GM23338 (cell line): ENCODE measurements around the gene COL4A1. TPM values are rescaled to one million over a fixed set of nuclear protein-coding genes. Genes with fewer than 3 reads are reported as not detected.

Experiments
- ATAC-seq: fragments of 200-7000 bp; cut with Tn5 transposase; 3 replicates; pipeline ENCODE4 v1.9.1; 2020
- DNase-seq: peaks from one replicate; pipeline ENCODE4 v3.0.0-alpha.2; 2015; ENCODE audit warnings: low spot score
- H2AFZ ChIP-seq: fragments of 200-600 bp; sonication (generic); 2 replicates; pipeline ENCODE4 v1.8.0; 2016; ENCODE audit warnings: antibody characterized with exemption, mild to moderate bottlenecking, moderate library complexity
- H3F3A ChIP-seq: fragments of 200-600 bp; sonication (generic); replicated peaks from 2 replicates; pipeline ENCODE4 v1.8.0; 2017; ENCODE audit warnings: antibody characterized with exemption, mixed run types, low read depth
- H3K27ac ChIP-seq: fragments of 200-600 bp; sonication (generic); 2 replicates; pipeline ENCODE4 v1.6.1; 2016; ENCODE audit warnings: low read depth
- H3K27me3 ChIP-seq: fragments of 200-600 bp; sonication (generic); 2 replicates; pipeline ENCODE4 v1.8.0; 2016; ENCODE audit warnings: mild to moderate bottlenecking, mixed run types, moderate library complexity; ENCODE audit not compliant: insufficient read depth
- H3K36me3 ChIP-seq: fragments of 200-600 bp; sonication (generic); 2 replicates; pipeline ENCODE4 v1.8.0; 2016; ENCODE audit warnings: mild to moderate bottlenecking; ENCODE audit not compliant: insufficient read depth
- H3K4me1 ChIP-seq: fragments of 200-600 bp; sonication (generic); 2 replicates; pipeline ENCODE4 v1.8.0; 2016; ENCODE audit warnings: mild to moderate bottlenecking, moderate library complexity; ENCODE audit not compliant: insufficient read depth
- H3K4me2 ChIP-seq: fragments of 200-600 bp; sonication (generic); 2 replicates; pipeline ENCODE4 v1.7.1; 2017; ENCODE audit warnings: mixed run types
- H3K4me3 ChIP-seq: fragments of 200-600 bp; sonication (generic); 2 replicates; pipeline ENCODE4 v1.6.1; 2016; ENCODE audit warnings: mixed run types
- H3K79me2 ChIP-seq: fragments of 200-600 bp; sonication (generic); replicated peaks from 2 replicates; pipeline ENCODE4 v1.8.0; 2017; ENCODE audit warnings: mild to moderate bottlenecking; ENCODE audit not compliant: insufficient read depth
- H3K9me2 ChIP-seq: fragments of 200-600 bp; sonication (generic); 2 replicates; pipeline ENCODE4 v1.8.0; 2017; ENCODE audit not compliant: insufficient read depth
- H4K20me1 ChIP-seq: fragments of 200-600 bp; sonication (generic); replicated peaks from 2 replicates; pipeline ENCODE4 v1.8.0; 2017; ENCODE audit warnings: mild to moderate bottlenecking; ENCODE audit not compliant: insufficient read depth
- H3K27ac Mint-ChIP-seq: 2 replicates; pipeline ENCODE4 v1.8.0; 2020; ENCODE audit warnings: inconsistent platforms, mild to moderate bottlenecking, moderate library complexity, mixed read lengths
- H3K27me3 Mint-ChIP-seq: 3 replicates; pipeline ENCODE4 v1.8.0; 2022; ENCODE audit warnings: low read depth, mild to moderate bottlenecking, moderate library complexity, mixed read lengths, inconsistent platforms; ENCODE audit not compliant: insufficient read depth, poor library complexity
- H3K36me3 Mint-ChIP-seq: 3 replicates; pipeline ENCODE4 v1.8.0; 2021; ENCODE audit warnings: low read depth, mild to moderate bottlenecking, inconsistent platforms, moderate library complexity, mixed read lengths
- H3K4me1 Mint-ChIP-seq: 3 replicates; pipeline ENCODE4 v1.8.0; 2020; ENCODE audit warnings: mild to moderate bottlenecking, inconsistent platforms, mixed read lengths
- H3K4me3 Mint-ChIP-seq: 3 replicates; pipeline ENCODE4 v1.8.0; 2021; ENCODE audit warnings: moderate library complexity, mild to moderate bottlenecking, inconsistent platforms, mixed read lengths
- H3K9me3 Mint-ChIP-seq: 3 replicates; pipeline ENCODE4 v1.8.0; 2020; ENCODE audit warnings: moderate library complexity, mild to moderate bottlenecking, inconsistent platforms, mixed read lengths
- CREB1 ChIP-seq: fragments of 250-450 bp; sonication (Bioruptor Pico); IDR thresholded peaks from 2 replicates; pipeline ENCODE4 v1.5.0; 2020; ENCODE audit warnings: low read depth, mild to moderate bottlenecking, moderate library complexity
- ETS1 ChIP-seq: IDR thresholded peaks from 2 replicates; pipeline ENCODE4 v1.6.1; 2016; ENCODE audit warnings: antibody characterized with exemption
- EZH2 ChIP-seq: fragments of 200-600 bp; sonication (generic); IDR thresholded peaks from one replicate; pipeline ENCODE4 v1.8.0; 2017; ENCODE audit warnings: antibody characterized with exemption, mild to moderate bottlenecking, low read depth; ENCODE audit not compliant: unreplicated experiment
- EZH2phosphoT487 ChIP-seq: fragments of 200-600 bp; sonication (generic); IDR thresholded peaks from one replicate; pipeline ENCODE4 v1.8.1; 2018; ENCODE audit warnings: antibody characterized with exemption; ENCODE audit not compliant: unreplicated experiment
- JUNB ChIP-seq: IDR thresholded peaks from one replicate; pipeline ENCODE4 v1.6.1; 2016; ENCODE audit warnings: antibody characterized with exemption; ENCODE audit not compliant: unreplicated experiment
- NANOG ChIP-seq: IDR thresholded peaks from 2 replicates; pipeline ENCODE4 v1.6.1; 2016; ENCODE audit warnings: antibody characterized with exemption, borderline replicate concordance
- POLR2AphosphoS5 ChIP-seq: IDR thresholded peaks from 2 replicates; pipeline ENCODE4 v1.6.1; 2016; ENCODE audit warnings: antibody characterized with exemption, low read depth
- REST ChIP-seq: IDR thresholded peaks from one replicate; pipeline ENCODE4 v1.6.1; 2018; ENCODE audit warnings: antibody characterized with exemption; ENCODE audit not compliant: unreplicated experiment
- STAT1 ChIP-seq: IDR thresholded peaks from one replicate; pipeline ENCODE4 v1.6.1; 2016; ENCODE audit warnings: antibody characterized with exemption; ENCODE audit not compliant: unreplicated experiment
- ZNF114 ChIP-seq: fragments of 250-450 bp; sonication (Bioruptor Pico); IDR thresholded peaks from 2 replicates; pipeline ENCODE4 v1.5.0; 2020; ENCODE audit warnings: mild to moderate bottlenecking, moderate library complexity
- ZNF462 ChIP-seq: fragments of 250-450 bp; sonication (Bioruptor Pico); IDR thresholded peaks from 2 replicates; pipeline ENCODE4 v1.5.0; 2020; ENCODE audit warnings: mild to moderate bottlenecking, moderate library complexity
- polyA plus RNA-seq: library from polyadenylated mRNA; unstranded; fragments of >200 nt; fragmentation: Nextera tagmentation; extraction: Ambion mirVana; gene quantifications from 2 replicates; pipeline ENCODE4 v1.2.1, GENCODE V29; 2016
- total RNA-seq: library from RNA; depleted of rRNA; stranded (reverse); fragments of >200 nt; shearing (Covaris generic); gene quantifications from 2 replicates; pipeline ENCODE4 v1.2.3, GENCODE V29; 2014

The COL4A1 gene
- total and polyA plus RNA-seq, 2 experiments from 2014 or later, result 39.1 to 110 TPM

GRCh38 chr13:110129076-110129475 lies 177.9 kb downstream of the COL4A1 start (continued):
- TF ChIP-seq REST (no peak), NANOG (no peak), EZH2phosphoT487 (no peak), JUNB (no peak)

- H3F3A ChIP-seq, result no peaks in the 10 kb centered on the region
- no peak overlapping the region for H2AFZ ChIP-seq
- no peaks in the 10 kb centered on the region for H3K36me3 ChIP-seq
- no peak overlapping the region for H3K27ac ChIP-seq
- Mint-ChIP-seq H3K36me3 (no peaks in the 10 kb centered on the region), H3K4me1 (peaks cover 39% of the 10 kb centered on the region), H3K27ac (no peak overlapping the region), H3K4me3 (no peak overlapping the region), H3K27me3 (peaks cover 9% of the 10 kb centered on the region), H3K9me3 (no peaks in the 10 kb centered on the region)
- H3K4me1 ChIP-seq, result peaks cover 18% of the 10 kb centered on the region
- no peaks in the 10 kb centered on the region for H3K79me2 ChIP-seq
- DNase-seq, result no peak
- ATAC-seq, result no peak
- H3K9me2 ChIP-seq, result 0 out of 2 replicates have a peak, but pooled peaks cover 11% of the 10 kb centered on the region
- no peak overlapping the region for H3K4me3 ChIP-seq
- H4K20me1 ChIP-seq, result no peaks in the 10 kb centered on the region
- H3K4me2 ChIP-seq, result no peak overlapping the region
- no peaks in the 10 kb centered on the region for H3K27me3 ChIP-seq
- no peak for TF ChIP-seq EZH2
- no peak for TF ChIP-seq POLR2AphosphoS5
- TF ChIP-seq EZH2phosphoT487, result no peak
- no peak for TF ChIP-seq CREB1
- TF ChIP-seq NANOG, result no peak
- no peak for TF ChIP-seq STAT1
- no peak for TF ChIP-seq ETS1
- TF ChIP-seq ZNF114 (CRISPR knock-in tag), result no peak
- no peak for TF ChIP-seq JUNB
- TF ChIP-seq REST, result no peak
- no peak for TF ChIP-seq ZNF462
Observed at GRCh38 chr13:110128546-110128945, 178.4 kb downstream of the COL4A1 start.
